Fibroblast of lung (primary cell): ENCODE data around the gene GPC6. TPM values are rescaled to one million over a fixed set of nuclear protein-coding genes. Genes with fewer than 3 reads are reported as not detected.

Source experiments
- DNase-seq, 2 donors: peaks; one replicate each; pipeline versions ENCODE4 v3.0.0 to v3.0.0-alpha.2; 2010; ENCODE audit warnings: low read depth in 2 of 2
- H2AFZ ChIP-seq: 2 replicates; pipeline ENCODE4 v1.5.1; 2012; ENCODE audit warnings: low read length, control low read depth, inconsistent platforms
- H3K27ac ChIP-seq: 2 replicates; pipeline ENCODE4 v1.5.1; 2011; ENCODE audit warnings: low read length, control low read depth; ENCODE audit not compliant: insufficient read depth
- H3K27me3 ChIP-seq: 2 replicates; pipeline ENCODE4 v1.5.1; 2011; ENCODE audit warnings: mild to moderate bottlenecking, low read length; ENCODE audit not compliant: control insufficient read depth, insufficient read depth
- H3K36me3 ChIP-seq: 2 replicates; pipeline ENCODE4 v1.5.1; 2011; ENCODE audit warnings: low read length; ENCODE audit not compliant: control insufficient read depth, insufficient read depth
- H3K4me1 ChIP-seq: 2 replicates; pipeline ENCODE4 v1.5.1; 2011; ENCODE audit warnings: low read length; ENCODE audit not compliant: control insufficient read depth, insufficient read depth; ENCODE audit errors: extremely low read depth
- H3K4me2 ChIP-seq: 2 replicates; pipeline ENCODE4 v1.5.1; 2011; ENCODE audit warnings: low read length, control low read depth; ENCODE audit not compliant: insufficient read depth; ENCODE audit errors: extremely low read depth
- H3K4me3 ChIP-seq, 4 experiments: fragments of 200-600 bp in 1 of 4; sonication (generic) in 1 of 4; replicated peaks in 1 of 4; 2 replicates each; pipeline ENCODE4 v1.5.1; 2011 to 2016; ENCODE audit warnings: low read length in 4 of 4, low read depth in 3 of 4, mild to moderate bottlenecking in 3 of 4, control low read depth in 2 of 4, inconsistent platforms in 1 of 4, mixed read lengths in 1 of 4; ENCODE audit not compliant: insufficient read depth in 1 of 4; ENCODE audit errors: control extremely low read depth in 1 of 4
- H3K79me2 ChIP-seq: 2 replicates; pipeline ENCODE4 v1.5.1; 2012; ENCODE audit warnings: mild to moderate bottlenecking, low read length, inconsistent platforms; ENCODE audit not compliant: control insufficient read depth, insufficient read depth
- H3K9ac ChIP-seq: 2 replicates; pipeline ENCODE4 v1.5.1; 2011; ENCODE audit warnings: mild to moderate bottlenecking, low read length, control low read depth; ENCODE audit not compliant: insufficient read depth
- H3K9me3 ChIP-seq: 2 replicates; pipeline ENCODE4 v1.5.1; 2012; ENCODE audit warnings: low read depth, low read length; ENCODE audit not compliant: control insufficient read depth, insufficient read depth
- H4K20me1 ChIP-seq: 2 replicates; pipeline ENCODE4 v1.5.1; 2011; ENCODE audit warnings: low read length; ENCODE audit not compliant: control insufficient read depth, insufficient read depth; ENCODE audit errors: extremely low read depth
- EZH2 ChIP-seq: IDR thresholded peaks from 2 replicates; pipeline ENCODE4 v1.5.1; 2012; ENCODE audit warnings: low read length, control low read depth, mild to moderate bottlenecking; ENCODE audit errors: missing control alignments
- polyA plus RNA-seq, 2 donors: library from polyadenylated mRNA; depleted of rRNA in 1 of 2; stranded (reverse) in 1 of 2; unstranded in 1 of 2; fragments of >200 nt; gene quantifications; 2 replicates each; pipeline ENCODE4 v1.2.1, GENCODE V29; 2011 to 2012; ENCODE audit warnings: missing spikeins in 1 of 2
- total RNA-seq: library from RNA; depleted of rRNA; stranded (reverse); fragments of >200 nt; gene quantifications from 2 replicates; pipeline ENCODE4 v1.2.1, GENCODE V29; 2014
- TF ChIP-seq, protein P1 (sequence below), 2 donors: IDR thresholded peaks in 1 of 2; conservative IDR thresholded peaks in 1 of 2; 1 replicate in 1 of 2; 2 replicates in 1 of 2; pipeline ENCODE4 v1.5.1; 2011 to 2012; ENCODE audit warnings: low read length in 2 of 2, control low read depth in 1 of 2, inconsistent platforms in 1 of 2, low read depth in 1 of 2, mild to moderate bottlenecking in 1 of 2

Gene GPC6
- total and polyA plus RNA-seq, 2 donors (not counting 1 experiment from before 2014, with no cell fraction given): 11.2 to 33.7 TPM

GRCh38 chr13:94196413-94196812 lies 969.8 kb downstream of the GPC6 start:
- H3K4me2 ChIP-seq: no peak overlapping the region
- H3K9me3 ChIP-seq: no peaks in the 10 kb centered on the region
- no peaks in the 10 kb centered on the region for H3K27me3 ChIP-seq
- H3K79me2 ChIP-seq: no peaks in the 10 kb centered on the region
- H2AFZ ChIP-seq: no peak overlapping the region
- H3K9ac ChIP-seq: no peak overlapping the region
- H3K36me3 ChIP-seq: no peaks in the 10 kb centered on the region
- no peaks in the 10 kb centered on the region for H3K4me1 ChIP-seq
- no peak overlapping the region for H3K27ac ChIP-seq
- no peak overlapping the region for H3K4me3 ChIP-seq
- no peaks in the 10 kb centered on the region for H4K20me1 ChIP-seq
- TF ChIP-seq EZH2: no peak
- TF ChIP-seq, protein P1, sequence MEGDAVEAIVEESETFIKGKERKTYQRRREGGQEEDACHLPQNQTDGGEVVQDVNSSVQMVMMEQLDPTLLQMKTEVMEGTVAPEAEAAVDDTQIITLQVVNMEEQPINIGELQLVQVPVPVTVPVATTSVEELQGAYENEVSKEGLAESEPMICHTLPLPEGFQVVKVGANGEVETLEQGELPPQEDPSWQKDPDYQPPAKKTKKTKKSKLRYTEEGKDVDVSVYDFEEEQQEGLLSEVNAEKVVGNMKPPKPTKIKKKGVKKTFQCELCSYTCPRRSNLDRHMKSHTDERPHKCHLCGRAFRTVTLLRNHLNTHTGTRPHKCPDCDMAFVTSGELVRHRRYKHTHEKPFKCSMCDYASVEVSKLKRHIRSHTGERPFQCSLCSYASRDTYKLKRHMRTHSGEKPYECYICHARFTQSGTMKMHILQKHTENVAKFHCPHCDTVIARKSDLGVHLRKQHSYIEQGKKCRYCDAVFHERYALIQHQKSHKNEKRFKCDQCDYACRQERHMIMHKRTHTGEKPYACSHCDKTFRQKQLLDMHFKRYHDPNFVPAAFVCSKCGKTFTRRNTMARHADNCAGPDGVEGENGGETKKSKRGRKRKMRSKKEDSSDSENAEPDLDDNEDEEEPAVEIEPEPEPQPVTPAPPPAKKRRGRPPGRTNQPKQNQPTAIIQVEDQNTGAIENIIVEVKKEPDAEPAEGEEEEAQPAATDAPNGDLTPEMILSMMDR (conservative IDR thresholded peaks at IDR 0.05 in 1 of 2, IDR thresholded peaks at IDR 0.05 in 1 of 2; ENCODE audit: low read depth in 1 of 2, low read length in 2 of 2): no peak
- DNase-seq: peak in 1 of 2 donors; percentile 15

- H3K79me2 ChIP-seq: no peaks in the 10 kb centered on the region
- H3K4me1 ChIP-seq: no peaks in the 10 kb centered on the region
- TF ChIP-seq, protein P1 (conservative IDR thresholded peaks at IDR 0.05 in 1 of 2, IDR thresholded peaks at IDR 0.05 in 1 of 2; ENCODE audit: low read depth in 1 of 2, low read length in 2 of 2): no peak
- no peak for TF ChIP-seq EZH2
- H3K4me3 ChIP-seq: no peak overlapping the region
- H4K20me1 ChIP-seq: no peaks in the 10 kb centered on the region
- no peak overlapping the region for H2AFZ ChIP-seq
- H3K9ac ChIP-seq: no peak overlapping the region
- peak in 1 of 2 donors; percentile 74 for DNase-seq
- no peaks in the 10 kb centered on the region for H3K27me3 ChIP-seq
- H3K27ac ChIP-seq: no peak overlapping the region
- H3K9me3 ChIP-seq: no peaks in the 10 kb centered on the region
- no peaks in the 10 kb centered on the region for H3K36me3 ChIP-seq
- H3K4me2 ChIP-seq: no peak overlapping the region
These were observed 972.1 kb downstream of the GPC6 start for GRCh38 chr13:94198681-94199080.

- H3K27ac ChIP-seq: no peak overlapping the region
- H3K36me3 ChIP-seq: no peaks in the 10 kb centered on the region
- H3K9ac ChIP-seq: no peak overlapping the region
- TF ChIP-seq EZH2: no peak
- DNase-seq: no peak
- H3K4me1 ChIP-seq: no peaks in the 10 kb centered on the region
- H3K4me3 ChIP-seq: no peak overlapping the region
- H3K79me2 ChIP-seq: no peaks in the 10 kb centered on the region
- H3K9me3 ChIP-seq: no peaks in the 10 kb centered on the region
- no peaks in the 10 kb centered on the region for H4K20me1 ChIP-seq
- no peak overlapping the region for H3K4me2 ChIP-seq
- H2AFZ ChIP-seq: no peak overlapping the region
- no peaks in the 10 kb centered on the region for H3K27me3 ChIP-seq
These were observed 972.5 kb downstream of the GPC6 start for GRCh38 chr13:94199135-94199534.
